ENCODE results near the gene TSPAN15.

The TSPAN15 gene

GRCh38 chr10:69470463-69471384 is 19.5 kb downstream of the TSPAN15 start:
- no peak overlapping the region for H3K4me3 ChIP-seq (ENCODE audit: low read length)
- TF ChIP-seq, protein P1, sequence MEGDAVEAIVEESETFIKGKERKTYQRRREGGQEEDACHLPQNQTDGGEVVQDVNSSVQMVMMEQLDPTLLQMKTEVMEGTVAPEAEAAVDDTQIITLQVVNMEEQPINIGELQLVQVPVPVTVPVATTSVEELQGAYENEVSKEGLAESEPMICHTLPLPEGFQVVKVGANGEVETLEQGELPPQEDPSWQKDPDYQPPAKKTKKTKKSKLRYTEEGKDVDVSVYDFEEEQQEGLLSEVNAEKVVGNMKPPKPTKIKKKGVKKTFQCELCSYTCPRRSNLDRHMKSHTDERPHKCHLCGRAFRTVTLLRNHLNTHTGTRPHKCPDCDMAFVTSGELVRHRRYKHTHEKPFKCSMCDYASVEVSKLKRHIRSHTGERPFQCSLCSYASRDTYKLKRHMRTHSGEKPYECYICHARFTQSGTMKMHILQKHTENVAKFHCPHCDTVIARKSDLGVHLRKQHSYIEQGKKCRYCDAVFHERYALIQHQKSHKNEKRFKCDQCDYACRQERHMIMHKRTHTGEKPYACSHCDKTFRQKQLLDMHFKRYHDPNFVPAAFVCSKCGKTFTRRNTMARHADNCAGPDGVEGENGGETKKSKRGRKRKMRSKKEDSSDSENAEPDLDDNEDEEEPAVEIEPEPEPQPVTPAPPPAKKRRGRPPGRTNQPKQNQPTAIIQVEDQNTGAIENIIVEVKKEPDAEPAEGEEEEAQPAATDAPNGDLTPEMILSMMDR (conservative IDR thresholded peaks at IDR 0.05; ENCODE audit: low read length): no peak
- no peak for DNase-seq (ENCODE audit: low read depth)

GRCh38 chr10:69472142-69472541 is 20.9 kb downstream of the TSPAN15 start:
- H3K4me3 ChIP-seq (ENCODE audit: low read length): no peak overlapping the region
- no peak for DNase-seq (ENCODE audit: low read depth)
- TF ChIP-seq, protein P1 (conservative IDR thresholded peaks at IDR 0.05; ENCODE audit: low read length): no peak

DNA sequence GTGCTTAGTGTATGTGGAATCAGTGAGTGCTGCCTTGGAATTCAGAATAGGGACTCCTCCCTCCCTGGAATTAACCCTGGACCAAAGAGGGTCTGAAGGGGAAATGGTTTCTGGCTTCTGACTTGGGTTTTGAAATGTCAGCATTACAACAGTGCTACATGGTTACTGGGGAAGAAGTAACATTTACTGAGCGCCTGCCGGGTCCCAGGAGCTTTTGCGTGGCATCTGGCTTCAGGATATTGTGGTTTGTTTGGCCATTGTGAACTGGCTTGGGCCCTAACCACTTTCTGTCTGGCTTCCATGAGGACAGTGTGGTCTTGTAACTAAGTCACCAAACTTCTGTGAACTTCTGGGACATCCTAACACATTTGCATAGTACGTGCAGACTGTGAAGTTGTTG is 21.3 kb downstream of the TSPAN15 start:
- peak; percentile 74 for DNase-seq (ENCODE audit: low read depth)
- TF ChIP-seq, protein P1 (conservative IDR thresholded peaks at IDR 0.05; ENCODE audit: low read length): no peak
- H3K4me3 ChIP-seq (ENCODE audit: low read length): no peak overlapping the region

GRCh38 chr10:69473304-69473990 is 22.2 kb downstream of the TSPAN15 start:
- no peak for DNase-seq (ENCODE audit: low read depth)
- TF ChIP-seq, protein P1 (conservative IDR thresholded peaks at IDR 0.05; ENCODE audit: low read length): no peak
- H3K4me3 ChIP-seq (ENCODE audit: low read length): no peak overlapping the region

DNA sequence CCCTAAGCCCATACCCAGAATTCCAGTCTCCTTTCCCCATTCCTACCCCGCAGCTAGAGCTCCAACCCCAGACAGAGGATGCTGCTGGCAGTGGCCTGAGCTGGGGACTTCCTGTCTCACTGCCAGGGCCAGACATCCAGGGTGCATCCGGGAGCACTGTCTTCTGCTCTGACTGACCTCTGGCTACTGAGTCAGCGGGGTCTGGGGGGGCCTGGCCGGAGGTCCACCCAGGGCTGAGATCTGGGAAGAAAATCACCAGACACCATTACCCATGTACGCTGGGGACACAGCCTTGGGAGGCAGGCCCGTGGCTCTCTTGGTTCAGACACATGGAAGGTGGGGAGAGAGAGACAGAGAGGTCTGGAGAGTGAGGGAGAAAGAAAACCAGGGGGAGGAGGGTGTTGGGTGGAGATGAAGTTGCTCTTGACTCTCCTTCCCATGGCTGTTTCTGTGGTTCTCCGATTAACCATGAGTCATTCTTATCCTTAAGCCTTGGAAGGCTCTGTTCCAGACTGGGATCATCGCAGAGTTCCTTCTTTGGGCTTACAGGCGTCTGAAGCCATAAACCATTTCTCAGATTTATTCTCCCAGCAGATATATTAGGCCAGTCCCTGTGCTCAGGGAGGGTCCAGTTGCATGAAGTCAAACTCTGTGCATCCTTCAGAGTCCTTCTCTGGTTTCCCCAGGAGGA is 23.6 kb downstream of the TSPAN15 start:
- no peak overlapping the region for H3K4me3 ChIP-seq (ENCODE audit: low read length)
- DNase-seq (ENCODE audit: low read depth): peak; percentile 86
- TF ChIP-seq, protein P1 (conservative IDR thresholded peaks at IDR 0.05; ENCODE audit: low read length): no peak

DNA sequence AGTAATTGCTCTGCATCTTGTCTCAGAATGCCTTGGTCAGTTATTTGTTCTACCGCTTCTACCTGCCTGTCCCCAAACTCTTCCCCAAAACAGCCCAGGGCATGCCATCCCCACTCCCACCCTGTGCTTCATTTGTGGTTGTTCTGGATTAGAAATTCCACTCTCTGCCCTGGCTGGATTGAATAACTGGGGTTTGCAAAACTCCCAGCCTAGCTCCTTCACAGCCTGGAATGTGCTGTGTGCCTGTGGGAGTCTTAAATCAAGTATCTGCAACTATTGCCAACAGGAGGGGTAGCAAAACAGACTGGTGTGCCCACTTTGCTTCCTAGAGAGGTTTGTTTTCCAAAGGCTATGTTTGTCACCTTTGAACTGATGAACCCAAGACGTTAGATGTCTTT is 24.2 kb downstream of the TSPAN15 start:
- no peak overlapping the region for H3K4me3 ChIP-seq (ENCODE audit: low read length)
- TF ChIP-seq, protein P1 (conservative IDR thresholded peaks at IDR 0.05; ENCODE audit: low read length): no peak
- DNase-seq (ENCODE audit: low read depth): peak; percentile 62
